H9 (cell line): ENCODE results near the gene APLP2. TPM values are rescaled to one million over a fixed set of nuclear protein-coding genes. Genes with fewer than 3 reads are reported as not detected.

Experiments used
- DNase-seq: peaks from one replicate; pipeline ENCODE4 v3.0.0-alpha.2; 2017
- H2AFZ ChIP-seq: one replicate; pipeline ENCODE4 v1.6.1; 2013; ENCODE audit warnings: mild to moderate bottlenecking, low read length, control low read depth, moderate library complexity
- H2AK5ac ChIP-seq: 2 replicates; pipeline ENCODE4 v1.6.1; 2013; ENCODE audit warnings: low read length, control low read depth, mixed read lengths; ENCODE audit not compliant: insufficient read length
- H2BK120ac ChIP-seq: one replicate; pipeline ENCODE4 v1.6.1; 2013; ENCODE audit warnings: low read depth, mild to moderate bottlenecking, low read length, control low read depth, inconsistent platforms; ENCODE audit not compliant: poor library complexity, severe bottlenecking
- H2BK12ac ChIP-seq: 2 replicates; pipeline ENCODE4 v1.6.1; 2013; ENCODE audit warnings: low read length, control low read depth, mixed read lengths, low read depth; ENCODE audit not compliant: insufficient read length
- H2BK15ac ChIP-seq: 2 replicates; pipeline ENCODE4 v1.6.1; 2013; ENCODE audit warnings: low read depth, low read length, control low read depth
- H2BK20ac ChIP-seq: one replicate; pipeline ENCODE4 v1.6.1; 2013; ENCODE audit warnings: low read depth, mild to moderate bottlenecking, low read length, control low read depth, inconsistent platforms; ENCODE audit not compliant: poor library complexity, severe bottlenecking
- H2BK5ac ChIP-seq: 2 replicates; pipeline ENCODE4 v1.6.1; 2013; ENCODE audit warnings: low read length, control low read depth, mixed read lengths; ENCODE audit not compliant: insufficient read length
- H3K14ac ChIP-seq: 2 replicates; pipeline ENCODE4 v1.6.1; 2013; ENCODE audit warnings: low read length, control low read depth; ENCODE audit not compliant: insufficient read depth
- H3K18ac ChIP-seq: 2 replicates; pipeline ENCODE4 v1.6.1; 2013; ENCODE audit warnings: low read depth, mild to moderate bottlenecking, mixed read lengths, low read length, control low read depth; ENCODE audit not compliant: insufficient read length
- H3K23ac ChIP-seq: 2 replicates; pipeline ENCODE4 v1.6.1; 2013; ENCODE audit warnings: low read length, control low read depth, mixed read lengths, low read depth; ENCODE audit not compliant: insufficient read length
- H3K23me2 ChIP-seq: 2 replicates; pipeline ENCODE4 v1.6.1; 2013; ENCODE audit warnings: low read depth, mild to moderate bottlenecking, mixed read lengths, low read length, control low read depth; ENCODE audit not compliant: insufficient read length, poor library complexity, severe bottlenecking
- H3K27ac ChIP-seq: 2 replicates; pipeline ENCODE4 v1.5.1; 2013; ENCODE audit warnings: low read length, control low read depth, mixed read lengths, low read depth; ENCODE audit not compliant: insufficient read length
- H3K27me3 ChIP-seq: 2 replicates; pipeline ENCODE4 v1.6.1; 2013; ENCODE audit warnings: low read length, control low read depth, inconsistent platforms; ENCODE audit not compliant: insufficient read depth
- H3K4ac ChIP-seq: 2 replicates; pipeline ENCODE4 v1.6.1; 2013; ENCODE audit warnings: low read depth, mild to moderate bottlenecking, control low read depth, inconsistent platforms, low read length, moderate library complexity
- H3K4me1 ChIP-seq: 2 replicates; pipeline ENCODE4 v1.6.1; 2013; ENCODE audit warnings: low read length, control low read depth, inconsistent platforms; ENCODE audit not compliant: insufficient read depth
- H3K4me2 ChIP-seq: 2 replicates; pipeline ENCODE4 v1.6.1; 2013; ENCODE audit warnings: low read length, control low read depth, mixed read lengths; ENCODE audit not compliant: insufficient read length, insufficient read depth
- H3K56ac ChIP-seq: 2 replicates; pipeline ENCODE4 v1.6.1; 2013; ENCODE audit warnings: low read depth, mild to moderate bottlenecking, mixed read lengths, low read length, control low read depth; ENCODE audit not compliant: insufficient read length
- H3K79me1 ChIP-seq: 2 replicates; pipeline ENCODE4 v1.6.1; 2013; ENCODE audit warnings: low read depth, mild to moderate bottlenecking, moderate library complexity, low read length, control low read depth, inconsistent platforms; ENCODE audit not compliant: insufficient read depth, poor library complexity, severe bottlenecking
- H3K79me2 ChIP-seq: 2 replicates; pipeline ENCODE4 v1.6.1; 2013; ENCODE audit warnings: low read length, control low read depth, inconsistent platforms; ENCODE audit not compliant: insufficient read depth
- H3K9ac ChIP-seq: 2 replicates; pipeline ENCODE4 v1.6.1; 2013; ENCODE audit warnings: low read length, control low read depth, mixed read lengths; ENCODE audit not compliant: insufficient read length; ENCODE audit errors: extremely low read depth
- H3K9me3 ChIP-seq: one replicate; pipeline ENCODE4 v1.6.1; 2013; ENCODE audit warnings: low read depth, low read length, inconsistent platforms; ENCODE audit not compliant: control insufficient read depth
- H3T11ph ChIP-seq: one replicate; pipeline ENCODE4 v1.6.1; 2013; ENCODE audit warnings: mild to moderate bottlenecking, low read length, control low read depth, inconsistent platforms
- H4K20me1 ChIP-seq: one replicate; pipeline ENCODE4 v1.6.1; 2013; ENCODE audit not compliant: control insufficient read depth, insufficient read length, insufficient read depth
- H4K5ac ChIP-seq: 2 replicates; pipeline ENCODE4 v1.6.1; 2013; ENCODE audit warnings: low read depth, mild to moderate bottlenecking, mixed read lengths, low read length, control low read depth; ENCODE audit not compliant: insufficient read length
- H4K8ac ChIP-seq: replicated peaks from 2 replicates; pipeline ENCODE4 v1.6.1; 2013; ENCODE audit warnings: low read length, control low read depth, mixed read lengths, low read depth; ENCODE audit not compliant: insufficient read length
- H4K91ac ChIP-seq: 2 replicates; pipeline ENCODE4 v1.6.1; 2013; ENCODE audit warnings: low read depth, mild to moderate bottlenecking, moderate library complexity, mixed read lengths, low read length, control low read depth; ENCODE audit not compliant: insufficient read length
- H3K27ac Mint-ChIP-seq, 3 experiments: 2 replicates in 2 of 3; 3 replicates in 1 of 3; pipeline ENCODE4 v1.8.0; 2020 to 2021; ENCODE audit warnings: mixed read lengths in 3 of 3, mild to moderate bottlenecking in 1 of 3, moderate library complexity in 1 of 3
- H3K27me3 Mint-ChIP-seq: 2 replicates; pipeline ENCODE4 v1.8.0; 2021; ENCODE audit warnings: low read depth, mild to moderate bottlenecking, moderate library complexity, mixed read lengths
- H3K36me3 Mint-ChIP-seq, 3 experiments: 2 replicates in 2 of 3; 3 replicates in 1 of 3; pipeline ENCODE4 v1.8.0; 2020 to 2021; ENCODE audit warnings: low read depth in 3 of 3, mixed read lengths in 3 of 3; ENCODE audit not compliant: insufficient read depth in 1 of 3
- H3K4me1 Mint-ChIP-seq, 2 experiments: 2 replicates each; pipeline ENCODE4 v1.8.0; 2020; ENCODE audit warnings: mixed read lengths in 2 of 2
- H3K4me3 Mint-ChIP-seq, 2 experiments: 2 replicates in 1 of 2; 3 replicates in 1 of 2; pipeline ENCODE4 v1.8.0; 2020 to 2021; ENCODE audit warnings: mild to moderate bottlenecking in 2 of 2, mixed read lengths in 2 of 2, moderate library complexity in 1 of 2
- H3K9me3 Mint-ChIP-seq, 2 experiments: 2 replicates in 1 of 2; 3 replicates in 1 of 2; pipeline ENCODE4 v1.8.0; 2020; ENCODE audit warnings: mild to moderate bottlenecking in 2 of 2, mixed read lengths in 2 of 2, moderate library complexity in 1 of 2
- WGBS: extraction: QIAGEN DNeasy Blood & Tissue Kit; methylation state at CpG from one replicate; pipeline ENCODE4 v1.1.7; 2013; ENCODE audit warnings: missing lambda C conversion rate, low lambda C conversion rate, mixed read lengths; ENCODE audit not compliant: insufficient read length; ENCODE audit errors: extremely low coverage; 5-methylcytosine and 5-hydroxymethylcytosine counted together
- total RNA-seq: library from RNA; stranded (reverse); gene quantifications from 2 replicates; pipeline ENCODE4 v1.2.1, GENCODE V29; 2021
- TF ChIP-seq, protein P1 (sequence below): fragments of 200-600 bp; sonication (generic); conservative IDR thresholded peaks from 3 replicates; pipeline ENCODE4 v1.8.0; 2021; ENCODE audit warnings: antibody characterized with exemption, mild to moderate bottlenecking

APLP2 gene
- total RNA-seq, 1 experiment from 2014 or later = 328 TPM

GRCh38 chr11:130127509-130127908 lies 57.8 kb downstream of the APLP2 start:
- no peak overlapping the region for H3K4ac ChIP-seq
- no peak overlapping the region for H2AK5ac ChIP-seq
- no peak overlapping the region for H3T11ph ChIP-seq
- Mint-ChIP-seq H3K27me3 (no peaks in the 10 kb centered on the region), H3K36me3 (peaks cover 78 to 89% (median 89%) of the 10 kb centered on the region in 3 experiments), H3K9me3 (peaks cover 5 to 7% of the 10 kb centered on the region in 2 experiments), H3K27ac (no peak overlapping the region), H3K4me3 (no peak overlapping the region), H3K4me1 (peaks cover under 1% of the 10 kb centered on the region in 2 experiments; a peak in 1 of 4 replicates)
- TF ChIP-seq, protein P1, sequence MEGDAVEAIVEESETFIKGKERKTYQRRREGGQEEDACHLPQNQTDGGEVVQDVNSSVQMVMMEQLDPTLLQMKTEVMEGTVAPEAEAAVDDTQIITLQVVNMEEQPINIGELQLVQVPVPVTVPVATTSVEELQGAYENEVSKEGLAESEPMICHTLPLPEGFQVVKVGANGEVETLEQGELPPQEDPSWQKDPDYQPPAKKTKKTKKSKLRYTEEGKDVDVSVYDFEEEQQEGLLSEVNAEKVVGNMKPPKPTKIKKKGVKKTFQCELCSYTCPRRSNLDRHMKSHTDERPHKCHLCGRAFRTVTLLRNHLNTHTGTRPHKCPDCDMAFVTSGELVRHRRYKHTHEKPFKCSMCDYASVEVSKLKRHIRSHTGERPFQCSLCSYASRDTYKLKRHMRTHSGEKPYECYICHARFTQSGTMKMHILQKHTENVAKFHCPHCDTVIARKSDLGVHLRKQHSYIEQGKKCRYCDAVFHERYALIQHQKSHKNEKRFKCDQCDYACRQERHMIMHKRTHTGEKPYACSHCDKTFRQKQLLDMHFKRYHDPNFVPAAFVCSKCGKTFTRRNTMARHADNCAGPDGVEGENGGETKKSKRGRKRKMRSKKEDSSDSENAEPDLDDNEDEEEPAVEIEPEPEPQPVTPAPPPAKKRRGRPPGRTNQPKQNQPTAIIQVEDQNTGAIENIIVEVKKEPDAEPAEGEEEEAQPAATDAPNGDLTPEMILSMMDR = no peak
- H2BK5ac ChIP-seq = no peak overlapping the region
- H3K79me1 ChIP-seq = peaks cover 2% of the 10 kb centered on the region
- no peak overlapping the region for H2AFZ ChIP-seq
- no peaks in the 10 kb centered on the region for H3K9me3 ChIP-seq
- H3K14ac ChIP-seq = no peak overlapping the region
- no peaks in the 10 kb centered on the region for H3K4me1 ChIP-seq
- H3K18ac ChIP-seq = no peak overlapping the region
- no peaks in the 10 kb centered on the region for H3K27me3 ChIP-seq
- no peak overlapping the region for H4K8ac ChIP-seq
- no peak overlapping the region for H3K4me2 ChIP-seq
- no peak overlapping the region for H3K9ac ChIP-seq
- no peak overlapping the region for H2BK12ac ChIP-seq
- WGBS = no CpG with 5 or more reads among the region's 4 CpGs
- no peak overlapping the region for H4K91ac ChIP-seq
- H2BK20ac ChIP-seq = no peak overlapping the region
- H4K5ac ChIP-seq = no peak overlapping the region
- H3K27ac ChIP-seq = no peak overlapping the region
- no peaks in the 10 kb centered on the region for H3K79me2 ChIP-seq
- H2BK120ac ChIP-seq = no peak overlapping the region
- no peak overlapping the region for H3K56ac ChIP-seq
- DNase-seq = no peak
- H2BK15ac ChIP-seq = no peak overlapping the region
- no peak overlapping the region for H3K23ac ChIP-seq
- H4K20me1 ChIP-seq = no peaks in the 10 kb centered on the region
- no peaks in the 10 kb centered on the region for H3K23me2 ChIP-seq
